Stimulated activated CD4-positive, alpha-beta T cell treated with anti-CD3 and anti-CD28 coated beads, Interleukin-4, amount 100 ng/mL, for 4 hours (primary cell): ENCODE data around the gene SLX9.

Experiments
- DNase-seq, 2 experiments: peaks; one replicate each; pipeline ENCODE4 v3.0.0-alpha.2; 2020

Gene SLX9

DNA sequence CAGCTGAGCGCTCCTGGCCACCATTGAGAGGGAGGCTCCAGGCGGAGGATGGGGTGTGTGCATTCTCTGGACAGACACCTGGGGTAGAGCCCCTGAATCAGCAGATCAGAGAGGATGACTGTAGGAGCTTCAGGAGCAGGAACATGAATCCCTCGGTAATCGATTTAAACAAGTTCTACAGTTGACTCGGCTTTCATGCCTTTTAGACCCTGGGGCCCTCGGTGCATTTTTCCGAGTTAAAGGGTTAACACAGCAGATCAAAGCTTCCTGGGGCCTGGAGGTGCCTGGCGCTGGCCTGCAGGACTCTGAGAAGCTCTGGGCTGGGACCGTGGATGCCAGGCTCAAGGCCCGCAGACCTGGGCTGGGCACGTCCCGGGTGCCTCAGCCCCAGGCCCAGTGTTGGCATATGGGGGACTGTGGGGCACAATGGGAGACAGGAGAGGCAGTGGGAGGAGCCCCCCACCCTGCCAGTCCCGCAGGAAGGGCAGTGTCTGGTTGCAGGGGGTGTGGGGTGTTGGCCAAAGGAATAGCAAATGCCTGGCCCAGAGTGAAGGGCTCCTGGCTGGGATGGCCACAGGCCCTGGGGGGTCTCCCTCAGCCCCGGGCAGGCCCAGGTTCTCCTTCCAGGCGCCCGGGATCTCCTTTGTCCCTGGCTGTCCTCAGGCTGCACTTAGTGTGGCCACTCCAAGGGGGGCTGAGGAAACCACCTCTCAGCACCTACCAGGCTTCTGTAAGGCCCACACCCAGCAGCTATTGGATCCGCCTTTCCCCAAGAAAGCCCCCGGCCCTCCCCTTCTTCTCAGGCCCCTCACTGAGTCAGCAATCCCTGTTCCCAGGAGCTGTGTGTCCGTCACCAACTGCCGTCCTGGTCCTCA lies 40.1 kb downstream of the SLX9 start:
- no peak for DNase-seq

DNA sequence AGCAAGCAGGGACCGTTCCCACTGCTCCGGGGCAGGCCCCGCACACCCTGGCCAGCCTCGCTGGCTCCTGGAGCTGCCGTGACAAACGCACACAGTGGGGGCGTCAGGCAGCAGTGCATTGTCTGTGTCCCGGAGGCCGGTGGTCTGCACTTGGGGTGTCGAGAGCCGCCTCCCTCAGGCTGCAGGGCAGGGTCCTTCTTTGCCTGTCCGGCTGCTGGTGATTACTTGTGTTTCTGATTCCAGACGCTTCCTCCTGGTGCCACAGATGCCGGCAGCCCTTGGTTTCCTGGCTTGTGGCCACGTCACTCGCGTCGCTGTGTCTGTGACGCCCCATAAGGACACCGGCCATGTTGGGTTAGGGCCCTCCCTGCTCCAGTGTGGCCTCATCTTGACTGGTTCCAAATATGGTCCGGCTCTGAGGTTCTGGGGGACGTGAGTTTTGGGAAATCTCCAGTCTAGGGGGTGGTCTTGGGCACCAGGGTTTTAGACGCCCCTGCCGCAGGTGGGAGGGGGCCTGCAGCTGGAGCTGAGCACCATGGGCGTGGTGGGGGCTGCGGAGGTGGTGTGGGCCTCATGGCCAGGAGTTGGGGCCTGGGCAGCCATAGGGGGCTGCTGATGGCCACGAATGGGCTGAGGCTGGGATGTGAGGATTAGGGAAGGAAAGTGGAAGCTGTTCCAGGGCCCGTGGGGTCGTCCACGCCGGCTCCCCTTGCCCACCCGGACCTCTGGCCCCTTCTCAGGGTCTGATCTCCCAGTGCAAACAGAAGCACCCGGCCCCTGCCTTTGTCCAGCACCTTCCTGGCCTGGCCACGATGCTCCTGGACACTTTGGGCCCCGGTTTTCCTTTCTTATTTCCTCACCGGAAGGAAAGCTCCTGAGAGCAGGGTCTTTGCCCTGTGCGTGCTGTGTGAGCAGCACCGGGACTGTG lies 41.0 kb downstream of the SLX9 start:
- no peak for DNase-seq

DNA sequence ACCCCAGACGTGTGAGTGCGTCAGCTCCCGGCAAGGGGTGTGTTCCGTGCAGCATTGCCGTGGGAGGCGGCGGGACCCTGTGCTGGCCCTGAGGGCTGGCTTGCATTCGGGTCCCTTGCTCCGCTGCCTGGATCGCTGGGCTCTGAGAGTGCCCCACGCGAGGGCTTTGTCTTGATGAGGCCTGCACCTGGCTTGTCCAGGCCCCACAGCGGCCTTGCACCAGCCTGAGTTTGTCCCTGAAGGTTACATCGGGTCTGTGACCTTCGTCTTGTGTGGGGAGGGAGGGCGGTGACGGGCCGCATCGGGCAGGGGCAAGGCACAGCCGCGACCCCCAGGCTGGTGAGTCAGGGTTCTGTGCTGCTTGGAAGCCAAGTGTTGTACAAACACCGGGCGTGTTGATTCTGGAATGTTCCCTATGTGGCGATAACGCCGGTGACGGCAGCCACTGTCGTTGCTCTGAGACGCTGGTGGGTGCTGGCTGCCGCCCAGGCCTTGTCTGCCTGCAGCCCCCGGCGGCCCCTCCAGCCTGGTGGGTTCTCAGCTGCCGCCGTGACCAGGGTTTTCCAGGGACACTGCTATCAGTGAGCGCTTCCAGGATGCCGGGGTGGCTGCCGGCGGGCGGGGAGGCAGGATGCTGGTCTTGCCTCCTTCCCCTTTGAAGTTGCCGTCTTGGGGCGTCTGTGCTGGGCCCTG lies 42.9 kb downstream of the SLX9 start:
- DNase-seq = no peak

DNA sequence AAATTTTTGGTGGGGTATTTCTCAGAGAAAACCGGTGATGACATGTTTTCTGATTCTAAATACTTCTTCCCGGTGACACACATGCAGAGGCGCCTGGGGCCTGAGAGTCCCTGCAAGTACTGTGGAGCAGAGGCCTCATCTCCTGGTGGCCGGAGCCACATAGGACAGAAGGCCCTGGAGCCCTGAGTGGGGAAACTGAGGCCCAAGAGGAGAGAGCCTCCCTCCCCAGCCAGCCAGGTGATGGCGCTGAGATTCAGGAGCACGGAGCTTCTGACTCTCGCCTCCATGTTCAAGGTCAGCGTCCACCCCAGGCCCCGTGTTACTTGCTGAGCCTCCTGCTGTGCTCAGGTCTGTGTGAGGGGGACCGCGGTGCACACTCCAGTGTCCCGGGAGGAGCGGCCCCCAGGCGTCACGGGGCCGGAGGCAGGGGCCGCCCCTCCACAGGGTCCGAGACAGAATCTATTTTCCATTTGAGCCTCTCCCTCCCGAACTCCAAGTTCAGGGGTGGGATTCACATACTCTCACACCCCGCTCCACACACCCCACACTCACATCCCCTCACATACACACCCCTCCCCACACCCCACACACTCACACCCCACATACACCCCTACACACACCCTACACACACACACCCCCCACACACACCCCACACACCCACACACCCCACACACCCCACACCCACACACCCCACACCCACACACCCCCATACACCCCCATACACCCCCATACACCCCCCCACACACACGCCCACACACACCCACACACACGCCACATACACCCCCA lies 43.8 kb downstream of the SLX9 start:
- DNase-seq = no peak

DNA sequence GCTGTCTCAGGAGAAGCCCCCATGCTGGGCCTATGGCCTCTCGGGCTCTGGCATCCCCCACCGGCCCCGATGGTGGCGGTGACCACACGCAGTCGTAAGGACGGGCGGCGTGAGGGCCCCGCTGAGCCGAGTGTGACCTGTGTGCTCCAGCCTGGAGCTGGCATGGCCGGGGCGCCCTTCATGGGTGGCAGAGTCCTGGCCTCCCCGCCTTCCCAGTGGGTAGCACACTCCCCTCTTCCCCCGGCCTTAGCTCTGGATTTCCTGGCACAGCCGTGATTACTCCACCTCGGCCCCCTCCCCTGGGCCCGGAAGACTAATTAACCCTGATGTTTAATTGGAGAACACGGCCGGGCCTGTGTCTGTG lies 44.6 kb downstream of the SLX9 start:
- DNase-seq = no peak

DNA sequence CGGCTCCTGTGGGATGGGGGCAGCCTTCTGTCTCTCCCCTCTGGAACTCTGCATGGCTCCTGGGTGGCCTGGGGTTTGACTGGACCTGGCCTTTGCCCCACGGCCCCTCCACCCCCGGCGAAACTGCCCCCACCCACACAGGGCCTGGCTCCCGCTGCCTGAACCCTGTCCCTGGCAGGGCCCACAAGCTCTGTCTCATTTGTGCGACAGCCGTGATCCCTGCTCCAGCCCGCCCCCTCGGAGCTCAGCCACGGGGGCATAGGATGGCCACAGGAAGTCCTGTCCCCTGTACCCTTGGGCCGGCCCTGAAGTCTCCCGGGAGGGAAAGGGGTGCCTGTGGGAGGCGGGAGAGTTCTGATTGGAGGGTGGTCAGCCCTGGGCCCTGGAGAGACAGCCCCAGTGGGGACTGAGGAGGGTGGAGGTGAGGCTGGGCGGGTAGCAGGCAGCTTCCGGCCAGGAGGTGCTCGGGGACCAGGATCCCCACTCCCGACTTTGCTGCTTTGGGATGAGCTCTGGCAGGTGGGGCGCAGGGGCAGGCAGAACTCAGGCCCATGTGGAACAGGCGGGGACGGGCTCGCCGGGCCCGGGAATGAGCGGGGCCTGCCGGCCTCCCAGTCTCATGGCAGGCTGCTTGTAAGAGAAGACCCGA lies 45.1 kb downstream of the SLX9 start:
- DNase-seq = no peak

DNA sequence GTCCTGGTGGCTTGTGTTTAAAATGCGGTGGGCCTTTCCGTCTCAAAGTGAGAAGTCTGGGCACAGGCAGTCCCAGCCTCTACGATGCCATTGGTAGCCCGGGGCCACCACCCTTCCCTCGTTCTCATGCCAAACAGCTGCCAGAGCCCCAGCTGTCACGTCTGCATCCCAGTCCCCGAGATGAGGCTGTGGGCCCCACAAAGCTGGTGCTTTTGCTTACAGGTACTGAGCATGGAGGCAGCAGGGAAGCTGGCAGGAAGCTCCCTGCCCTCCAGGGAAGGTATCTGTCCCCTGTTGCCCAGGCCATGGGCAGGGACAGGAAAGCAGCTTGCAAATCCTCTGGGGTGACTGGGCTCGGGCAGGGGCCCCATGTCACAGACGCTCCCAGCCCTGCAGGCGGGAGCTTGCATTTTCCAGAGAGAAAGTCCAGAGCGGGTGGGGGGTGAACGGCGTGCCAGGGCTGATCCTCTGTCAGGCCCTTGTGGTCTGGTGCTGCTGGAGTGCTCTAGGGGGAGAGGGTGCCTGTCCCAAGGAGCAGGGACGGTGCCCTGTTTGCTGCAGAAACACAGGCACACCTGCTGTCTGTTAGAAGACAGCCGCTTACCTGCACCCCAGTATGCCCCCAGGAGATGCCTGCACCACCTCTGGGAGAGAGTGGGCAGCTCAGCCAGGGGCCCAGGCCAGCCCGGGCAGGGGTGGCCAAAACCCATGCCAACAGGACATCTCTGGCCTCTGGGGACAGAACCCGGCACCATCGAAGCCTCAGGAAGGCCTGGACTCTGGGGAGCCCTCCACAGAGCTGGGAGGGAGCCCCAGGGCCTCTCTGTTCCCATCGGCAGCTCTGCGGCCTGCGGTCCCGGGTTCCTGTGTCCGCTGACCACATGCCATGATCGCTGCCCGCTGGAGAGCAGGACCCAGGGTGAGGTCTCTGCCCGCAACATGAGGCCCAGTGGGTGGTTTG lies 45.9 kb downstream of the SLX9 start:
- DNase-seq = no peak

DNA sequence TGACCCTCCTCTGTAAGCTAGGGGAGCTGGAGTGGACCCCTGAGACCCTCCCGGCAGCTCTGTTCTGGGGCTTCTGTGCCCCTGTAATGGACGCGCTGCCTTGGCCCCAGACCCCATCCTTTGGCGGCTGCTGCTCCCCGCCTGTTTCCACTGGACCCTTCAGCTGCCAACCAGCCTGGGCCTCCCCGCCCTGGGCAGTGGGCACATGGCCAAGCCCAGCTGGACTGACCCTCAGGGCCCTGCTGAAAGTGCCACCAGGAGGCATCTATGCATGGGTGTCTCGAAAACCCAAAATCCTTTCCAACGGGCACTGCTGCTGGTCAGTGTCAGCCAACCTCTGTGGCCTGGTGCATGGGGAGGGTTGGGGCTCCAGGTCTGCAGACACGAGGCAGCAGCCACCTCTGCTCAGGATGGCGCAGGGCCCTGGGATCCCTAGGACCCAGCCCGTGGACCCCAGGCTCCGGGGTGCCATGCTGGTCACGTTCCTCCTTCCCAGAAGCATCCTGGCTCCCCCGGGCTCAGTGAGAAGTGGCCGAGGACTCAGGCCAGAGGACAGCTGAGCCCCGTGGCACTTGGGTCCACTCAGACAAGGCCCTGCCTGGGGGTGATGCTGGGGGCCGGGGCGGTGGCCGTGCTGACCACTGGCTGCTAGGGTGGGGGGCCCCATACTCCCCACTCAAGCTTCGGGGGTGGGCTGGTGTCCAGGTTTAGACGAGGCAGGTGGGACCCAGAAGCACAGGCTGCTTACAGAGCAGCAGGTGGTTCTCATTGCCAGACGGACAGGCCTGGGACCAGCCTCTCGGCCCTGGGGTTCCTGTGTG lies 46.9 kb downstream of the SLX9 start:
- no peak for DNase-seq

DNA sequence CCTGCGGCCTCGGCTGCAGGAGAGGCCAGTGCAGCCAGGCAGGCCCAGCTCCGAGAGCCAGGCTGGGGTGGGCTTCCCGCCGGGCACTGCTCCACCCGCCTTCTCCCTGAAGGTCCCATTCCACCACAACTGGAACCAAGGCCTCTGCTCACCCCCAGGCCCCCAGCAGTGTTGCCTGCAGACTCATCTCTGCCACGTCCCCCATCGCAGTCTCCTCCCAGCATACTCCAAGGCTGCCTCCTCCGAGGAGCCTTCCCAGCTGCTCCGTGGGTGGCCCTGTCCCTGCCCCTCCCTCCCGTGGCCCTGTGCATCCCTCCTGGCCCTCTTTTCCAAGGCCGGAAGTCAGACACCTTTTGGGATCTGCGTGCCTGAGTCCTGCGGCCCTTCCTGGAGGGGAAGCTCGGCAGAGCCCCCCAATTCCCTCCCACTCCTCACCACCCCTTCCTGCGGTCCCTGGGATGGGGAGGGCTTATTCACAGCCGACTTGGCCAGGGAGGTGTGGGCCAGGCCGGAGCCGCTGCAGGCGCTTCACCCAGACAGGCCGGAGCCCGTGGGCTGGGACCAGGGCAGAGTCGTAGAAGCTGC lies 47.6 kb downstream of the SLX9 start:
- no peak for DNase-seq

DNA sequence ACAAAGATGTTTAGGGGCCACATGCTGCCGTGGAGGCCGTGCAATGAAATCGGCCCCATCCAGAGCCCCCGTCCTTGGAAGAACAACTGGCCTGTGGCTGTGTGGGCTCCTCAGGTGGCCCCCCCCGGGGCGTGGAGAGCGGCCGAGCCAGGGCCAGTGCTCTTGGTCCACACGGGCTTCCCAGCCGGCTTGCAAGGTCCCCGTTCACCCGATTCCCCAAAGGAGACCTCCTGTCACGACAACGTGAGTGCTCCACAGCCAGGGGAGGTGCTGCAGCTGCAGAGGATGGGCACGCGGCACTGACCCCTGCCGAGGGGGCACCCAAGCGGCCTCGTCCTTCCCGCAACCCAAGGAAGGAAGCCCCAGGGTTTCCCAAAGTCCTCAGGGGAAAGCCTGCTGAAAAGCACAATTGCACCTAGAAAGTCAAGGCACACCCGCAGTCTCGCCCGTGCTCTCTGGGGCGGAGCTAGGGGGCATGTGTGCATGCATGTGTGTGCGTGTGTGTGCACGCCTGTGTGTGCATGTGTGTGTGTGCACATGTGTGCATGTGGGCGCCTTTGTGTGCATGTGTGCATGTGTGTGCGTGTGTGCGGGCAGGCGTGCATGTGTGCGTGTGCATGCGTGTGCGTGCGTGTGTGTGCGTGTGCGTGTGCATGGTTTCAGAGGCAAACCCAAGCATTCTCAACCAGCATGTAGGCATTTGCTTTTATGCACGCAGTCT lies 48.2 kb downstream of the SLX9 start:
- DNase-seq = no peak

DNA sequence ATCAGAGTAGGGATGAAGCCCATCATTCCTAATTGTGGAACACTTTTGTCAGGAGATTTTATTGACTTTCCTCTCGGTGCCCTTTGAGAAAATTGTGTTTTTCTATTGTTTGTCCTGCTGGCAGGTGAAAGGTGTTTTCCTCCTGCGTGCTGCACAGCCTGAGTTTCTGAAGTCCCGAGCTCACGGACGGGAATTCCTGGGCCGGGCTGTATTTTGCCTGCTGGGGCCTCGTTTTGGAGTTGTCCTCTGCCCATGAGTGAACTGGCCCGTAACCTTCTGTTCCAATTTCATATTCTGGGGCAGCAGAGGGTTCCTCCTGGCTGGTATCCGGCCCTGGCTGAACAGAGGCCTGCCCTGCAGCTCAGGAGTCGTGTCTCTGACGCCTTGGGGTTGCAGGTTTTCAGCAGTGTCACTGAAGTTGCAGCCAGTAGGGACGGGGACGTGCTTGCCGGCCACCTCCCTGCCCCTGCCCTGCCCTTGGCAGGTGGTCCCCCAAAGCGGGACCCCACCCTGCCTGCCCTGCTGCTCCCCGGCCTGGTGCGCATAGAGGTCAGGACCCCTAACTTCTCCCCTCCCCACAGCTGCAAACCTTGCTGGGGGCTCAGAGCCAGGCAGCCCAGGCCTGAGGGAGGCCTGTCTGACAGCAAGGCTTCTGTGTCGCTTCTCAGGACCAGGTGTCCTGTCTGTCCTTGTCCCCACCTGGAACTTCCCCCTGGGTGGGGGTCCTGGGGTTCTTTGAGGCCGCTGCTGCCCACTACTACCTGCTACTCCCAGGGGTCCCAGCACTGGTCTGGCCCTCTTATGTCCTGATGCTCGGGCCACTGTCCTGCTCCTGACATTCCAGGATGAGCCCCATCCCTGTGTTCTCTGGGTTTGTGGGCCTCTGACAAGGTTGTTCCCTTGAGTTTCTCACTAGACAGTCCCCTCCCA lies 49.0 kb downstream of the SLX9 start:
- no peak for DNase-seq

DNA sequence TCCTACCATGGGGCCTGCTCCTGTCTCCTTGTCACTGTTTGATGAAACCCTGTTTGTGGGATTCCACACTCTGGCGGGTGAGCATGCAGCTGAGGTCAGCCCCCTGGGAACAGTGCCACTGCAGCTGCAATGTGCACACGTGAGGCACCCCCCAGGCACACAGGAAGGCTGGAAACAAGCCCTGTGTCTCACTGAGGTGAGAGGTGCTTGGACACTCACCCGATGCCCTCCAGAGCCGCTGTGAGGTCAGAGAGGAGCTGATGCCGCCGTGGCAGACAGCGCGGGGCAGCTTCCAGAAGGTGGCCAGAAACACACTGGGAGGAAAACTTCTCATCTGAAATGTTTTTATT lies 49.7 kb downstream of the SLX9 start:
- DNase-seq = no peak

DNA sequence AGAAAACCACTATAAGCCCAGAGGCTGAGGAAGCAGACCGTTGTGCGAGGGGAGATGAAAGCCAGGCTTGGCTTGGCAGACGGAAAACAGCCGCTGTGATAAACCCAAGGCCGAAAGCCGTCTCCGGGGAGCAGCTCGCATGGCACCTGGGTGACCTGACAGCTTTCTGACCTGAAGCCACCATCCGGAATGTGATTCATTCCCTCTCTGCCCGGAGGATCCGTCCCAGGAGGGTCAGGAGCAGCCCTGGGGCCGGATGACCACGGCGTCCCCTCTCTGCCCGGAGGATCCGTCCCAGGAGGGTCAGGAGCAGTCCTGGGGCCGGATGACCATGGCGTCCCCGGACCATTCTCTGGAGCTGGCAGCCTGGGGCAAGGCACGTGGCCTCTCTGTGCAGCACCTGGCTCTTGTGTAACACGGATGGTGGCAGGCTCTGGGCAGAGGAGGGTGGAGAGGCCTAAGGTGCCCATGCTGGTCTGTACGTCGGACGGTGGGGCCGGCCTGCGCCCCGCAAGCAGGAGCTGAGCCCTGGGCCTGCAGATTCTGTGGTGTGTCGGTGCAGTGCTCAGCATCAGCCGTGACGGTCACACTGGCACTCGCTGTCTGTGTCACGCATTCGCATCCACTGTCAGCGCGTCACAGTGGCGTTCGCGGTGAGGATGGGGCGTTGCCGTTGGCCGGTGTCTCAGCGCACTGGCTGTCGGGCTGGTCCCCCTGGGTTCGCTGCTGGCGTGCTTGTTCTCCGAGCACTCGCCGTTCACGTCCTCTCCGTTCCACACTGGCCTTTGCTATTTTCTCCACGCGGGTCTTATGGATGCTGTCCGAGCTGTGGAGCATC lies 50.3 kb downstream of the SLX9 start:
- DNase-seq = no peak

DNA sequence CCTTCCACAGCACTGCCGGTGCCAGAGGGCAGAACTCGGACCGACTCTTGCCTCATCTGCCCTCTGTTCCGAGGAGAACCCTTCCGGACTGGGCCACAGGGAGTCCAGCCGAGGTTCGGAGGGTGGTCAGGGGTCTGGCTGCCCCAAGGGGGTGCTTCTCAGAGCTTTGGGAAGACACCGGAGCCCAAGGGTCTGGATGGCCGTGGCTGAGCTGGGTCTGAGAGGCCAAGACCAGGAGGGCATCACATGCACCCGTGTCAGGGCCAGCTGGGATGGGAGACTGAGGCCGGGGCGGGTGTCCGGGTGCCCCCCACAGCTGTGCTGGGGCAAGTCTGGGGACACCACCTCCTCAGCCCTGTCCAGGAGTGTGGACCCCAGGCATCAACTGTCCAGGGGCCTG lies 51.1 kb downstream of the SLX9 start:
- DNase-seq = no peak

DNA sequence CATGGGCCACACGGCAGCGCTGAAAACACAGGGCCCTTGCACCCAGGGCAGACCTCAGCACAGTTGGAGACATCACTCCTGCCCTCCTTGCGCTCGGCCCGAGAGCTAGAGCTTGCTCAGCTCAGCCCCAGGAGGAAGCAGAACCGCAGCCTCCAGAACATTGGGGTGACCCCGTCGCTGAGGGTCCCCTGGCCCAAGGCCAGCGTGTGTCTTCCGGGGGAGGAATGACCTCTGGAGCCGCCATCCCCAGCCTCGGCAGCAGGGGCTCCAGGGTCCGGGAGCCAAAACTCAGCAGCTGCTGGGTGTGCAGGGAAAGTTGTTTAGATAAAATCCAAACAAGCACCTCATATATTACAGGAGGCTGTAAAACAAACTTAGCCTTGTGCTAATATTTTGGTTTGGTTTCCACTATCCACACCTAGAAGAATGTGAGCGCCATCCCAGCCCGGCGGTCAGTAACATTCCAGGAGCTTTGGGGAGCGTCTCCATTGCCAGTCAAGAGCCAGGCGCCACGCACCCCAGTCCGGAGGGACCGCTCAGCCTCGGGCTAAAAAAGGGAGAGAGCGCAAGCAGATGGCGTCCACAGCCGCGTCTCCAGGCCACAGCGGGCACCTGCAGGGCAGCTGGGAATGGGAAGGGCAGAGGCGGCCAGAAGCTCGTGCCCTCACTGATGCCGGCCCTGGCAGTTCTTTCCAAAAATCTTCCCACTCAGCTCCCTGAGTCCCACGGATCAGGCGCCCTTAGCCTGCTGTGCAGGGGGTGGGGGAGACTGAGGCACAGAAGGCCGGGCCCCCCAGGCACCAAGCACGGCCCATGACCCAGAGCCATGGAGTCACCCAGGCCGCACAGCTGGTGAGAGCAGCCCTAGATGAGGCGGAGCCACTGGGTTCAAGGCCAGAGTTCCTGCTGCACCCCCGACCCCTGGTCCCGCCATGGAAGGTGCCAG lies 52.0 kb downstream of the SLX9 start:
- DNase-seq = no peak

DNA sequence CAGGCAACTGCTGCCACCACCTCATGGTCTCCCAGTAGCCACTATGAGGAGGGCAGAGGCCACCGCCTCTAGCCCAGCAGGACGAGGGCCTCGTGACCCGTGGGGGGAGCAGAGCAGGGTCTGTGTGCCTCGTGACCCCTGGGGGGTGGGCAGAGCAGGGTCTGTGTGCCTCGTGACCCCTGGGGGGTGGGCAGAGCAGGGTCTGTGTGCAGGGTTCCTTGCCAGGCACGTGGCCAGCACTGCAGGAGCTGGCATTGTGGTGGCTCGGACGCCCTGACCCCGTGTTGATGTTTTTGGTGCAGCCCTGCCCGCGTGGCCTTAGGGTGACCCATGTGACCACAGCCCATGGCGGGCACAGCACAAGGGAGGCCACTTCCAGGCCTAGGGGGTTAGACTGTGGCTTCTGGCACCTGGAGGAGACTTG lies 52.8 kb downstream of the SLX9 start:
- DNase-seq = no peak
